Keratinocyte (primary cell): Measurements from ENCODE around the gene HOXB9.

ENCODE experiments used
- EZH2 ChIP-seq: IDR thresholded peaks from one replicate; pipeline ENCODE4 v1.6.1; 2012; ENCODE audit warnings: inconsistent platforms, mild to moderate bottlenecking, low read length, moderate library complexity
- TF ChIP-seq, protein P1 (sequence below), 3 experiments: IDR thresholded peaks in 1 of 3; conservative IDR thresholded peaks in 1 of 3; optimal IDR thresholded peaks in 1 of 3; 2 replicates in 2 of 3; 3 replicates in 1 of 3; pipeline versions ENCODE3 to v1.5.1; 2011; ENCODE audit warnings: low read length in 3 of 3, mild to moderate bottlenecking in 3 of 3, moderate library complexity in 2 of 3, control low read depth in 1 of 3, inconsistent platforms in 1 of 3; ENCODE audit not compliant: insufficient read depth in 2 of 3; ENCODE audit errors: extremely low read depth in 1 of 3

DNA sequence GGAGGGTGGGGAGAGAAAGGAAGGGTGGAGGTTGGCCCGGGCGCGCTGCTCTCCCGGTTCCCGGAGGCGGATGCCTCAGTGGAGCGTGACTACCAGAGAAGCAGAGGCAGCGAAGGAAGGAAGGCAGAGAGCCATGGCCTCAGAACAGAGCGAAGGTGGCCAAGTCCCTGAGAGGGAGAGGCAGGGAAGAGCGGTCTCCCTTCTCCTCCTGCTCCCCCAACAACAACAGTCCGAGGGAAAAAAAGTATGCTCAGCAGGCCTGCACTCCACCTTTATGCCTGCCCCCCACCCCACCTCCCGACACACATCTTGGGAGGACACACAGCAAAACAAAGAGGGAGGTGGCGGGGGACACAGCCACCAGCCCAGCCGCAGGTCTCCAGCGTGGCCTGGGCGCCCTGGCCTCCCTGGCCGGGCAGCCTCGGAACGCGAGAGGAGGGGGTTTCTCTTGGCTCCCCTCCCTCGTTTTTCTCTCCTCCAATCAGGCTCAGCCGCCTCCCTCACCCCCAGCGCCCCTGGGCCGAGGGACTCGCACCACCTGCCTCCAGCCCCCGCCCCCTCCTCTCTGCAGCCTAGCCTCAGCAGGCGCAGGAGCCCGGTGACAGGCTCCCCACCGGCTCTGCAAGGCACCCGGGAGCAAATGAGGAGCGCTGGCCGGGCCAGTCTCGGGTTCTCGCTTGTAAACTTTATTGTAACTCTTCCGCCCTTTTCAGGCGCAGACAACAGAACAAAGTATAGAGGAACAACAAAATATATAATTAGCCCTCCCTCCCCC, 14.3 kb downstream of the HOXB9 start:
- peak; percentile 53 for TF ChIP-seq EZH2
- TF ChIP-seq, protein P1, sequence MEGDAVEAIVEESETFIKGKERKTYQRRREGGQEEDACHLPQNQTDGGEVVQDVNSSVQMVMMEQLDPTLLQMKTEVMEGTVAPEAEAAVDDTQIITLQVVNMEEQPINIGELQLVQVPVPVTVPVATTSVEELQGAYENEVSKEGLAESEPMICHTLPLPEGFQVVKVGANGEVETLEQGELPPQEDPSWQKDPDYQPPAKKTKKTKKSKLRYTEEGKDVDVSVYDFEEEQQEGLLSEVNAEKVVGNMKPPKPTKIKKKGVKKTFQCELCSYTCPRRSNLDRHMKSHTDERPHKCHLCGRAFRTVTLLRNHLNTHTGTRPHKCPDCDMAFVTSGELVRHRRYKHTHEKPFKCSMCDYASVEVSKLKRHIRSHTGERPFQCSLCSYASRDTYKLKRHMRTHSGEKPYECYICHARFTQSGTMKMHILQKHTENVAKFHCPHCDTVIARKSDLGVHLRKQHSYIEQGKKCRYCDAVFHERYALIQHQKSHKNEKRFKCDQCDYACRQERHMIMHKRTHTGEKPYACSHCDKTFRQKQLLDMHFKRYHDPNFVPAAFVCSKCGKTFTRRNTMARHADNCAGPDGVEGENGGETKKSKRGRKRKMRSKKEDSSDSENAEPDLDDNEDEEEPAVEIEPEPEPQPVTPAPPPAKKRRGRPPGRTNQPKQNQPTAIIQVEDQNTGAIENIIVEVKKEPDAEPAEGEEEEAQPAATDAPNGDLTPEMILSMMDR (optimal IDR thresholded peaks at IDR 0.05 in 1 of 3, IDR thresholded peaks at IDR 0.05 in 1 of 3, conservative IDR thresholded peaks at IDR 0.05 in 1 of 3; ENCODE audit: extremely low read depth in 1 of 3, insufficient read depth in 2 of 3, low read length in 3 of 3) = no peak
